Stimulated activated naive CD4-positive, alpha-beta T cell (primary cell): ENCODE data around the gene PPIL4.

Experiments used
- DNase-seq, 6 experiments: peaks; one replicate each; lab custom pipeline; 2025; lab: John Stamatoyannopoulos, UW

The PPIL4 gene

DNA sequence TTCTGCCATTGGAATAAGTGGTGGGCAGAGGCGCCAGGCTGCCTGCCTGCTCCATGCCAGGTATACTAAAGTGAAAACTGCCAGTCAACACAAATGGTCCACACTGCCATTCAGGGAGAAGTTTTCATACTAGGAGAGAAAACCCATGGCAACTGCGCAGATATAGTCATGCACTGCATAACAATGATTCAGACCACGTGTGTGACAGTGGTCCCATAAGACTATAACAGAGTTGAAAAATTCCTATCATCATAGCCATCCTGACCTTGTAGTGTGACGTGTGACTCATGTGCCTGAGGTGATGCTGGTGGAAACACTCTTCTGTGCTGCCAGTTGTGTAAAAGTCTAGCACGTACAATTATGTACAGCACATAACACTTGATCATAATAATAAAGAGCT, 86.1 kb downstream of the PPIL4 start:
- DNase-seq, result no peak

DNA sequence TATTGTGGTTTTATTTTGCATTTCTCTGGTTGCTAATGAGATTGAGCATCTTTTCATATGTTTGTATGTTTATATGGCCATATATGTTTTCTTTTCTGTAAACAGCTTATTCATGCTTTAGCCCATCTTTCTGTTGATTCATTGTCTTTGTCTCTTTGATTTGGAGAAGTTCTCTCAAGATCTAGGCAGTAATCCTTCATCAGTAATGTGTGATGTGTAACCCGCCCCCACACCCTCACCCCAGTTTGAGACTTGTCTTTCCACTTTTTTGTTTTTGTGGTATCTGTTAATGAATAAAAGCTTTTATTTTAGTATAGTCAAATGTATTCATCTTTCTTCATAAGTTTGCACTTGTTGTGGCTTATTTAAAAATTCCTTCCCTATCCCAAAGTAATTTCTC, 87.0 kb downstream of the PPIL4 start:
- DNase-seq, result no peak

DNA sequence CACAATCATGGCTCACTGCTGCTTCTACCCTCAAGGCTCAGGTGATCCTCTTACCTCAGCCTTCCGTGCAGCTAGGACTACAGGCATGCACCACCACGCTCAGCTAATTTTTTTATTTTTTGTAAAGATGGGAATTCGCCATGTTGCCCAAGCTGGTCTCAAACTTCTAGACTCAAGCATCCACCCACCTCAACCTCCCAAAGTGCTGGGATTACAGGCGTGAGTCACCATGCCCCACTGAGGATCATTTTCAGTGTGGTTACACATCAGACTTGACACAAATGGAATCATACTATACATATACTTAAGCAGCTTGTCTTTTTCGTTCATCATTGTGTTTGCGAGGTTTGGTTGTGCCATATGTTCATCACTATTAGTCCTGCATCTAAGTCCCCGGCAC, 87.6 kb downstream of the PPIL4 start:
- no peak for DNase-seq

DNA sequence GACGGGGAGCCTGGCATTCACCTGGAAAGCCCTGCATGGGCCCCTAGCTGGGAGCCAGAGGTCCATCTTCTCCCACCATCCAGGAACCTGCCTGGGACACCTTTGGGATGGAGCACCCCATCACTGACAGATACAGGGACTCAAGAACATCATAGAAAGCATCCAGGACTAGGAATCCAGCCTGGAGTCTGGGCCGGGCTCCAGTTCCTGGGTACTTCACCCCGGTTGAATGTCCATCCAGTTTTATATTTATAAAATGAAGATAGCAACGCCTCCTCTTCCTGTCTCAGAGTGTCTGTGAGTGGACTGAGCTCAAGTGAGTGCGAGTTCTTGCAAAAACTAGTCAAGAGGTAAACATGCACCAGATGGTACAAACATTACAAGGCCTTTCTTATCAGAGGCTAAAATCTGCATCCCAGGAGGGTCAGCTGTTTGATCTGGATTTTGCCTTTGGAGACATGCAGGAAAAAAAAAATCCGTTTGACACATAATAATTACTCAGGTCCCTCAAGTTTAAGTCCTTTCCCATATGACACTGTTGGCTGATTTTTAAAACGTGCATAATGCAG, 88.4 kb downstream of the PPIL4 start:
- DNase-seq, result no peak

DNA sequence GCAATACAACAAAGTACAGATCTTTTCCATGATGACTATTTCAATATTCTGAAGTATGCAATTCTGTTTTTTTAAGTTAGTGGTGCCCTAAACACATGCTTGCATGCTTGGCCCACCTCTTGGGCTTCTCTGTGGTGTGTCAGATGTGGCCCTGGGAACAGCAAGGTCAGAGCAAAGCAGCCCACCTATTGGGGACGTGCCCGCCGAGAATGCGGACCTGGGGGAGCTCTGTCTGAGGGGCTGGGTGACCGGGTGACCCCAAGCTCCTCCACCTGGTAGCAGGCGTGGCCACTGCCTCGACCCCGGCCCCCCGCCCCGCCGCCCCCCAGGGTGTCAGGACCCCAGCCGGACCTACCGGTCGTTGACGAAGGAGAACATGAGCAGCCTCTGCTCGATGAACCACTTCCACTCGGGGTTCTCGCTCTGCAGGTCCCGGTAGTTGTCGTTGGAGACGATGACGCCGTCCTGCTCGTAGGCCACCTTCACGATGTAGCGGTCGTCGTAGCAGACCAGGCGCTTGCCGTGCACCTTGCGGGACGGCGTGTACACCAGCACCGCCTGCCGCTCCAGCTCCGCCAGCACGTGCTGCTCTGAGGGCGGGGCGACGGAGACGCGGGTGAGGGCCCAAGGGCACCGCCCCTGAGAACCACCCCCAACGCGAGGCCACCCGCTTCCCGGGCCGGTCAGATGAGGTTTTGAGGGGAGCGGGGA, 89.4 kb downstream of the PPIL4 start:
- no peak for DNase-seq

DNA sequence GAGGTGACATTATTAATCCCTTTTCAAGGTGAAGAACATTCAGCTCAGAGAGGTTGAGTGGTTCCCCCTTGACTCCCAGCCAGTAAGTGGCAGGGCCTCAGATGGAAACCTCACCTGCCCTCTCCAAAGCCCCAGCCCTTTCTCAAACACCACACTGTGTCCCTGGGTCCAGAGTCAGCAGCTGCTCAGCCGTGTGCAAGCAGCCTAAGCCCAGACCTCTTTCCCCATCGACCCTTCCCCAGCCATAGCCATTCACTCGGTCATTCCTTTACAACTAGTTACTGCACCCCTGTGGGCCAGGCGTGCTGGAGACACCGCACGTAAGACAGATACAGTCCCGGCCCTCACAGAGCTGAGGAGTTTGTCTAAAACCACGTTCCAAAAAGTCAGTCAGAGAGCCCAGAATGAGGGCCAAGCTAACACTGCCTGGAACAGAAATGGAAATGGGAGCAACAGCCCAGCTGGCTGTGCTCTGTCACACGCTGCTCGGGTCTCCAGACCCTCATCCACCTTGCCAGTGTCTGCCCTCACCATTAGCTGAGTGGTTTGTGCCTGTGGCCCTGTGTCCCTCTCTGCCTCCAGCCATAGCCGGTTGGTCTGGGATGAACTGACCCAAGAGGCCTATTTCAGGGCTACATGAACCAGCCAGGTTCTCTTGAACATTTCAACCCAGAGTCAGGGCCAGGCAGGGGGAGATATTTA, 90.7 kb downstream of the PPIL4 start:
- no peak for DNase-seq
